CD4-positive, alpha-beta T cell (primary cell): ENCODE measurements around the gene PRKCA. TPM values are rescaled to one million over a fixed set of nuclear protein-coding genes. Genes with fewer than 3 reads are reported as not detected.
A peak's percentile ranks its signal among the peaks of the same experiment; 100 is the strongest.

ENCODE experiments used
- ATAC-seq: fragments of 200-7000 bp; cut with Tn5 transposase; one replicate; pipeline ENCODE4 v1.10.0; 2022; ENCODE audit warnings: mild to moderate bottlenecking; ENCODE audit not compliant: poor library complexity
- CTCF ChIA-PET: fragments of 350-600 bp; sonication (Branson Sonifier 250); formaldehyde crosslinking; loops from one replicate; lab custom pipeline; 2021; ENCODE audit warnings: antibody characterized with exemption, inconsistent platforms; lab: Charles Lee
- POLR2A ChIA-PET: fragments of 350-600 bp; sonication (Branson Sonifier 250); formaldehyde crosslinking; loops from one replicate; lab custom pipeline; 2021; ENCODE audit warnings: antibody characterized with exemption, inconsistent platforms; lab: Charles Lee
- DNase-seq, 14 experiments: peaks; one replicate each; pipeline ENCODE4 v3.0.0-alpha.2; 2013 to 2020; ENCODE audit warnings: mixed read lengths in 2 of 14
- H3K27ac ChIP-seq, 2 donors: one replicate each; pipeline versions ENCODE4 v1.5.1 to v1.7.0; 2013; ENCODE audit warnings: low read length in 2 of 2, low read depth in 1 of 2, mild to moderate bottlenecking in 1 of 2
- H3K27me3 ChIP-seq, 2 experiments: 1 replicate in 1 of 2; 2 replicates in 1 of 2; pipeline versions ENCODE4 v1.6.1 to v1.7.0; 2013; ENCODE audit warnings: low read length in 2 of 2, control low read depth in 1 of 2, mild to moderate bottlenecking in 1 of 2, moderate library complexity in 1 of 2; ENCODE audit not compliant: insufficient read depth in 2 of 2, control insufficient read depth in 1 of 2
- H3K36me3 ChIP-seq: one replicate; pipeline ENCODE4 v1.6.1; 2013; ENCODE audit warnings: low read length, control low read depth; ENCODE audit not compliant: insufficient read depth
- H3K4me1 ChIP-seq: one replicate; pipeline ENCODE4 v1.6.1; 2013; ENCODE audit warnings: low read length, control low read depth; ENCODE audit not compliant: insufficient read depth
- H3K4me3 ChIP-seq: one replicate; pipeline ENCODE4 v1.5.1; 2013; ENCODE audit warnings: mild to moderate bottlenecking, low read length, moderate library complexity
- H3K9me3 ChIP-seq, 2 experiments: 1 replicate in 1 of 2; 2 replicates in 1 of 2; pipeline versions ENCODE4 v1.6.1 to v1.7.0; 2013; ENCODE audit warnings: low read length in 2 of 2, mild to moderate bottlenecking in 2 of 2, control low read depth in 1 of 2, moderate library complexity in 1 of 2; ENCODE audit not compliant: control insufficient read depth in 1 of 2, insufficient read depth in 1 of 2
- H3K27ac Mint-ChIP-seq: one replicate; pipeline ENCODE4 v1.8.0; 2020; ENCODE audit warnings: mixed read lengths
- H3K27me3 Mint-ChIP-seq: one replicate; pipeline ENCODE4 v1.8.0; 2021; ENCODE audit warnings: mixed read lengths
- H3K36me3 Mint-ChIP-seq: one replicate; pipeline ENCODE4 v1.8.0; 2021; ENCODE audit warnings: low read depth, mixed read lengths
- H3K4me1 Mint-ChIP-seq: one replicate; pipeline ENCODE4 v1.8.0; 2021; ENCODE audit warnings: low read depth, mixed read lengths
- H3K4me3 Mint-ChIP-seq: one replicate; pipeline ENCODE4 v1.8.0; 2020; ENCODE audit warnings: mild to moderate bottlenecking, mixed read lengths
- H3K9me3 Mint-ChIP-seq: one replicate; pipeline ENCODE4 v1.8.0; 2020; ENCODE audit warnings: mixed read lengths
- CTCF ChIP-seq: fragments of 200-600 bp; IDR thresholded peaks from one replicate; pipeline ENCODE4 v1.8.0; 2022; ENCODE audit warnings: antibody characterized with exemption, mild to moderate bottlenecking
- intact Hi-C, 2 experiments: fragments of 100-400 bp; cut with DNase I in 1 of 2; cut with micrococcal nuclease in 1 of 2; formaldehyde crosslinking; loops; one replicate each; pipeline versions ENCODE4 v1.15.1 to v1.9.0; 2023 to 2025; cut with DNase I, micrococcal nuclease
- total RNA-seq, 174 experiments: library from RNA in 2 of 174; stranded (reverse) in 2 of 174; gene quantifications; one replicate each; pipeline ENCODE4 v1.2.3 and lab custom pipeline; 2021 to 2026

PRKCA gene
- total RNA-seq, 2 experiments from 2014 or later, result 84.8 to 88.6 TPM

- intact Hi-C loops, result no loop called here
- ChIA-PET CTCF (no interaction called here), POLR2A (no interaction called here)
- Mint-ChIP-seq H3K27me3 (no peaks in the 10 kb centered on the region), H3K4me1 (peaks cover 88% of the 10 kb centered on the region), H3K9me3 (peaks cover 2% of the 10 kb centered on the region), H3K4me3 (no peak overlapping the region), H3K36me3 (no peaks in the 10 kb centered on the region), H3K27ac (peak overlapping the region; percentile 89)
- H3K4me1 ChIP-seq, result peaks cover 63% of the 10 kb centered on the region
- TF ChIP-seq CTCF, result no peak
- H3K27ac ChIP-seq, result no peak overlapping the region
- no peaks in the 10 kb centered on the region for H3K36me3 ChIP-seq
- H3K9me3 ChIP-seq, result no peaks in the 10 kb centered on the region
- no peak for ATAC-seq
- H3K4me3 ChIP-seq, result no peak overlapping the region
- H3K27me3 ChIP-seq, result no peaks in the 10 kb centered on the region
- DNase-seq, result no peak
These were observed 99.0 kb downstream of the PRKCA start for GRCh38 chr17:66401364-66401763.

- H3K36me3 Mint-ChIP-seq, result no peaks in the 10 kb centered on the region
- no peaks in the 10 kb centered on the region for H3K9me3 ChIP-seq
- ATAC-seq (no peak), DNase-seq (no peak)
- H3K27ac ChIP-seq, result no peak overlapping the region
- no peaks in the 10 kb centered on the region for H3K27me3 Mint-ChIP-seq
- H3K4me3 Mint-ChIP-seq, result peak overlapping the region; percentile 70
- ChIA-PET CTCF (interaction anchor here (1.3 kb wide), 1 partner anchor 11 kb away, joined by 5 read pairs; no protein-coding TSS in a partner anchor), POLR2A (interaction anchor here (0.7 to 1.8 kb wide), 4 partner anchors 11 to 75 kb away, joined by 3 to 5 read pairs (median 4); no protein-coding TSS in a partner anchor)
- peak overlapping the region; percentile 89 for H3K27ac Mint-ChIP-seq
- no peak for TF ChIP-seq CTCF
- intact Hi-C loops, result no loop called here
- peaks cover 52% of the 10 kb centered on the region for H3K4me1 ChIP-seq
- peaks cover 92% of the 10 kb centered on the region for H3K4me1 Mint-ChIP-seq
- no peaks in the 10 kb centered on the region for H3K27me3 ChIP-seq
- H3K36me3 ChIP-seq, result no peaks in the 10 kb centered on the region
- H3K4me3 ChIP-seq, result no peak overlapping the region
- H3K9me3 Mint-ChIP-seq, result peaks cover 2% of the 10 kb centered on the region
These were observed 101.6 kb downstream of the PRKCA start for GRCh38 chr17:66403846-66404556.

- ATAC-seq, result no peak
- H3K4me3 ChIP-seq, result no peak overlapping the region
- no peaks in the 10 kb centered on the region for H3K27me3 ChIP-seq
- H3K36me3 Mint-ChIP-seq, result no peaks in the 10 kb centered on the region
- no peaks in the 10 kb centered on the region for H3K27me3 Mint-ChIP-seq
- no peaks in the 10 kb centered on the region for H3K36me3 ChIP-seq
- H3K9me3 Mint-ChIP-seq, result no peaks in the 10 kb centered on the region
- peaks cover 42% of the 10 kb centered on the region for H3K4me1 ChIP-seq
- H3K4me1 Mint-ChIP-seq, result peaks cover 78% of the 10 kb centered on the region
- peak overlapping the region; percentile 77 for H3K27ac Mint-ChIP-seq
- ChIA-PET CTCF (no interaction called here), POLR2A (interaction anchor here (0.7 to 1.2 kb wide), 4 partner anchors 8 to 100 kb away, joined by 3 read pairs; no protein-coding TSS in a partner anchor)
- TF ChIP-seq CTCF, result no peak
- H3K4me3 Mint-ChIP-seq, result peak overlapping the region; percentile 76
- H3K9me3 ChIP-seq, result no peaks in the 10 kb centered on the region
- no peak overlapping the region for H3K27ac ChIP-seq
- DNase-seq, result no peak
- intact Hi-C loops, result no loop called here
These were observed 103.6 kb downstream of the PRKCA start for GRCh38 chr17:66405836-66406677.
